HG03039 (cell line): ENCODE data around the gene SH2D7.

Source experiments
- ATAC-seq: cut with Tn5 transposase; IDR thresholded peaks from one replicate; pipeline ENCODE4 v1.9.1; 2021; ENCODE audit warnings: mild to moderate bottlenecking, moderate library complexity; ENCODE audit not compliant: unreplicated experiment

SH2D7 gene

GRCh38 chr15:78077053-78077870 is 15.1 kb upstream of the SH2D7 start, which contains the start of gene TBC1D2B:
Gene TBC1D2B, minus strand, starts transcription at chr15:78077711. Its CDS starts 59 bp downstream, at chr15:78077652.
- ATAC-seq: peak; percentile 62

DNA sequence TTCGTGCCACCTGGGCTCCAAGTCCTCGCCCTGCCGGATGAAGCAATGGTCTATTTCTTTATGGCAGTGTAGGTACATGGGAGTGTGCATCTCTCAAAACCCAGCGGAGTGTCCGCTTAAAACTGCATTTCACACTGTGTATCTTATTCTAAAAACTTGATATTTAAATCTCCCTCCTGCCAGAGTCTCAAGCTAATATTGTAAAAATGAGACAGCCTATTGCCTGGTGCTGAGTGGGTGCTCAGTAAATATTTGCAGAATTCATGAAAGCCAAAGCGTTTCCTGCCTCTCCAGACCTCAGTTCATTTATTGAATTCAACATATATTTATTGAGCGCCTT is 14.5 kb upstream of the SH2D7 start:
- ATAC-seq: no peak

- no peak for ATAC-seq
Measured at GRCh38 chr15:78079298-78080087, 12.9 kb upstream of the SH2D7 start.

GRCh38 chr15:78080088-78080460 is 12.3 kb upstream of the SH2D7 start:
- ATAC-seq: no peak

GRCh38 chr15:78082106-78082742 is 10.1 kb upstream of the SH2D7 start:
- no peak for ATAC-seq

GRCh38 chr15:78082743-78083110 is 9.6 kb upstream of the SH2D7 start:
- ATAC-seq: no peak

GRCh38 chr15:78083186-78083585 is 9.2 kb upstream of the SH2D7 start:
- ATAC-seq: no peak

GRCh38 chr15:78083687-78084448 is 8.5 kb upstream of the SH2D7 start:
- no peak for ATAC-seq

DNA sequence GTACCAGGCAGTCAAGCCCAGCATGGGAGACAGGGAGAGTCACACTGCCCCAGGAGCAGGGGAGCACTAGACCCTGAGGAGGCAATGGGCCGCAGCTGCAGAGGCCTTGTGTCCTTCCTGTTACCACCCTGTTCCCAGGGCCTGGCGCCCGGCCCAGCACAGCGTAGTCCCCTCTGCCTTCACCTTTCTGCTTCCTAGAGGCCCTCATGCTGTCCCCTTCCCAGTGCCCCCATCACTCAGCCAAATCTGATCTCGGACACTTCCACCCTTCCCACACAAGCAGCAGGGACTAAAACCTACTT is 8.0 kb upstream of the SH2D7 start:
- ATAC-seq: no peak

GRCh38 chr15:78085928-78086327 is 6.4 kb upstream of the SH2D7 start:
- no peak for ATAC-seq

DNA sequence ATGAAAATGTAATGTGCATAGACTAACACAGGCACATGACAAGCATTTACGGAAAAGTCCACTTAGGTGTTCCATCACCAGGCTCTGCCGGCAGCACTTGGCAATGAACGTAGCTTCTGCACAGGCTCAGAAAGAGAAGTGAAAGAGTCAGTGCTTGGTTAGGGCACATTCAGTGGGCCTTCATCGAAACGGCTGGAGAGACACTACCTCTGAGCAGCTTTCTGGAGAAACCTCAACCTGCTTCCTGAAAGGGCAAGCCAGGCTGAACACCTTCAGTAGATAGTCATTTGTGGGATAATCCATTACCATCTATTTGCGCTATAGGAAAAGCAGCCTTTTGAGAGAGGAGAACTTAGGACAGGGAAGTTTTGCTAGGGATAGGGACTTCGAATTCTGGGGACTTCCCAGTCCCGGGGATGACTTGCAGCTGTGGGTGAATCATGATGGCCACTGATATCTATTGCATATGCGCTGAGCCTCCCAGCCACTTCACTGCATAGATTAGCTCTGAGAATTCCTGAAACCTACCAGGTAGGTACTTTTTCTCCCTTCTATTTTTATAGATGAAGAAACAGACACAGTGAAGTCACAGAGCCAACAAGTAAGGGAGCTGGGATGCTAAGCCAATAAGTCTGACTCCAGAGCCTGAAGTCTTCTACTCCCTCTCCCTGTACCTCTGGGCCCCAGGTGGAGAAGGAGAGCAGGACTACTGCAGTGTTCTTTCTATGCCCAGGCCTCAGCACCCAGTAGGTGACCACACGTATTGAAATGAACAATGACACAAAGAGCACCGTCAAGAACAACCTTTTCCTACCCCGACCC is 4.2 kb upstream of the SH2D7 start:
- peak; percentile 43 for ATAC-seq

GRCh38 chr15:78088773-78089080 is 3.6 kb upstream of the SH2D7 start:
- no peak for ATAC-seq

GRCh38 chr15:78090422-78091063 is 1.8 kb upstream of the SH2D7 start:
- ATAC-seq: no peak

DNA sequence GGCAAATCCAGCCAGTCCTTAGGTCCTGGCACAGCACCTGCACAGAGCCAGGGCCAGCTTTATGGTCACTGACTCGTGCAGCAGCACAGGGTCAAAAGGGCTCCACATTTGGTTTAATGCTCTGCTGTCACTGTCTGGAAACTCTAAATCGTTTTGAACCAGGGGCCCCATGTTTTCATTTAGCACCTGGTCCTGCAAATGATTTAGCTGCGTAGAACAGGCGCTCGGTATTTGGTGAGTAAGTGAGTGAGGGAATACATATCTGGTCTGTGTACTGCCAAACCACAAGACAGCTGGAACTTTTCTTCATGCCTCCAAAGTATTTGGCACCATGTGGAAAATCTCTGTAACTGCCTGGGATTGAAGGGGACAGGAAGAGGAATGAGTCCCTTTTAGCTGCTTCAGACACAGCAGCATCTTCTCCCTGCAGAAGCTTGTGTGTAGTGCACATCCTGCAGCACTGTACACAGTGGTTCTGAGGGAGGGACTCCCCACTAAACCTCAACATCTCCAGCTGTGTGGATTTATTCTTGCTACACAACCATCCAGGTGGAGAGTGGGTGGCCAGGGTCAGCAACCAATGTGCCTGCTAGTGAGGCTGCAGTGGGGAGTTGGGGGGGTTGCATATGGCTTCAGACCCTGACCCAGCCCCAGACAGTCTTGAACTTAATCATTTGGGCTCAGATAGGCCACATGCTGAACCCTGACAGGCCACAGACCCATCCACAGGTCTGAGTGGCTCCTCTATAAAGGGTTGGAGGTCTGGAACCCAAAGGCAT is 1.1 kb downstream of the SH2D7 start:
- ATAC-seq: no peak

DNA sequence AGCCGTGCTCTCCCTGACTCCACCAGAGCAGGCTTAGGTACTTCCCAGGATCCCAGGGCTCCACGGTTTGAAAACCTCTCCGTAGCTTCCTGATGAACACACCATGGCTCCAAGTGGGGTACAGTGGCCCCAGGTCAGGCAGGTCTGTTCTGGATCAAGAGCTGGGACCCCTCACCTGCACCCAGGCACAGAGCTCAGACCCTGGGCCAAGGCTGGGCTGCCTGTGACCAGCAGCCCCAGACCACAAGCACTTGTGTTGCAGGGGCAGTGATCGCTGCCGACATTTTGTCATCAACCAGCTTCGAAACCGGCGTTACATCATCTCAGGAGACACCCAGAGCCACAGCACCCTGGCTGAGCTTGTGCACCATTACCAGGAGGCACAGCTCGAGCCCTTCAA is 5.3 kb downstream of the SH2D7 start:
- ATAC-seq: no peak

DNA sequence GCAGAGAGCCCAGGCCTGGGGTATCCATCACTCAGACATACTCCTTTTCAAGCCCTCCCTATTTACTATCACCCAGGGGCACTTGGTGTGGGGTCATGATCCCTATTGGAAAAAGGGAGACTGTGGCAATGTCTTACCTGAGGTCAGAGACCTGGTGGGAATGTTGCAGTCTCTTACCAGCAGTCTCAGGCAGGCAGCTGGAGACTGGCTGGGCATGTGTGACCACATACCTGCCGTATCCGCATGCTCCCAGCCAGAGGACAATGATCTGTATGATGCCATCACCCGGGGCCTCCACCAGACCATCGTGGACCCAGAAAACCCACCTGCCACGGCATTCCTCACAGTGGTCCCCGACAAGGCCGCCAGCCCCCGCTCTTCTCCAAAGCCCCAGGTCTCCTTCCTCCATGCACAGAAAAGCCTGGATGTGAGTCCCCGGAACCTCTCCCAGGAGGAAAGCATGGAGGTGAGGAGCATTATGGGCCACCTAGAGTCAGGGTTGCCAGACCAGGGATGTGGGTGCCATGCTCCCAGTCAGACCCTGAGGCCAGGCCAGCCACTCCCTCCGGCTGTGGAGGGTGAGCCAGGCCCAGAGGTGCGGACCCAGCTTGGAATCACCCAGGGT is 5.9 kb downstream of the SH2D7 start:
- no peak for ATAC-seq

GRCh38 chr15:78100886-78101285 is 8.5 kb downstream of the SH2D7 start:
- no peak for ATAC-seq

GRCh38 chr15:78101423-78102105 is 9.2 kb downstream of the SH2D7 start:
- no peak for ATAC-seq
